GM21786 (cell line): ENCODE results near the gene MCMBP.
A peak's percentile ranks its signal among the peaks of the same experiment; 100 is the strongest.
"Not testable (repeated sequence)": the region's sequence is repeated elsewhere in the genome, so short reads cannot be mapped to it uniquely, and the experiment has no call there.

ENCODE experiments used
- ATAC-seq: cut with Tn5 transposase; IDR thresholded peaks from one replicate; pipeline ENCODE4 v1.9.1; 2021; ENCODE audit not compliant: unreplicated experiment

The MCMBP gene

GRCh38 chr10:119878524-119878923 lies 5.9 kb upstream of the MCMBP start:
- ATAC-seq, result no peak

GRCh38 chr10:119872860-119873681 lies 428 bp upstream of the MCMBP start:
- ATAC-seq, result peak; percentile 87

GRCh38 chr10:119871881-119872609 lies 598 bp downstream of the MCMBP start:
- peak; percentile 34 for ATAC-seq

GRCh38 chr10:119869398-119869797 lies 3.2 kb downstream of the MCMBP start:
- not testable (repeated sequence) for ATAC-seq

- no peak for ATAC-seq
Measured at GRCh38 chr10:119867317-119867716, 5.3 kb downstream of the MCMBP start.

- ATAC-seq, result no peak
Measured at GRCh38 chr10:119865699-119866240, 6.9 kb downstream of the MCMBP start.

GRCh38 chr10:119863951-119864565 lies 8.6 kb downstream of the MCMBP start:
- ATAC-seq, result no peak

- ATAC-seq, result no peak
Measured at GRCh38 chr10:119862524-119862923, 10.1 kb downstream of the MCMBP start.

GRCh38 chr10:119860866-119861607 lies 11.6 kb downstream of the MCMBP start:
- ATAC-seq, result no peak

- ATAC-seq, result peak; percentile 42
Measured at GRCh38 chr10:119859420-119860258, 13.0 kb downstream of the MCMBP start.

- no peak for ATAC-seq
Measured at GRCh38 chr10:119858063-119858462, 14.6 kb downstream of the MCMBP start.

- no peak for ATAC-seq
Measured at GRCh38 chr10:119853574-119853973, 19.1 kb downstream of the MCMBP start.

GRCh38 chr10:119852822-119853221 lies 19.8 kb downstream of the MCMBP start:
- ATAC-seq, result no peak

GRCh38 chr10:119852277-119852676 lies 20.4 kb downstream of the MCMBP start:
- ATAC-seq, result no peak

- ATAC-seq, result no peak
Measured at GRCh38 chr10:119849944-119850343, 22.7 kb downstream of the MCMBP start.

GRCh38 chr10:119849031-119849789 lies 23.4 kb downstream of the MCMBP start:
- ATAC-seq, result no peak

- no peak for ATAC-seq
Measured at GRCh38 chr10:119845656-119846055, 27.0 kb downstream of the MCMBP start.

GRCh38 chr10:119834188-119834587 lies 38.5 kb downstream of the MCMBP start:
- no peak for ATAC-seq

- no peak for ATAC-seq
Measured at GRCh38 chr10:119832951-119833350, 39.7 kb downstream of the MCMBP start.
